HepG2 (cell line): ENCODE measurements around the gene DDR2.

Experiments used
- CHD2 ChIP-seq: IDR thresholded peaks from 2 replicates; pipeline ENCODE4 v1.6.1; 2011; ENCODE audit warnings: low read depth, low read length, improper control_type of control experiment
- CTCF ChIP-seq: sonication (generic); formaldehyde crosslinking; IDR thresholded peaks from 2 replicates; pipeline ENCODE4 v1.5.0; 2020; ENCODE audit warnings: mild to moderate bottlenecking, missing genetic modification reagents, moderate library complexity
- GABPA ChIP-seq, 2 experiments: IDR thresholded peaks; 2 replicates each; pipeline ENCODE4 v1.6.1; 2011 to 2016; ENCODE audit warnings: low read depth in 2 of 2, low read length in 1 of 2, missing biosample characterization in 1 of 2, missing genetic modification characterization in 1 of 2
- KLF9 ChIP-seq: IDR thresholded peaks from 2 replicates; pipeline ENCODE4 v1.6.1; 2016; ENCODE audit warnings: low read depth
- MYC ChIP-seq: sonication (generic); formaldehyde crosslinking; IDR thresholded peaks from 2 replicates; pipeline ENCODE4 v1.9.0; 2021; ENCODE audit warnings: missing genetic modification reagents, borderline replicate concordance
- NR3C1 ChIP-seq: sonication (generic); formaldehyde crosslinking; IDR thresholded peaks from 2 replicates; pipeline ENCODE4 v1.4.0; 2020; ENCODE audit warnings: missing genetic modification reagents
- USF2 ChIP-seq, 2 experiments: sonication (generic) in 1 of 2; formaldehyde crosslinking in 1 of 2; IDR thresholded peaks; 2 replicates each; pipeline versions ENCODE4 v1.5.1 to v1.6.1; 2011 to 2020; ENCODE audit warnings: borderline replicate concordance in 1 of 2, low read depth in 1 of 2, low read length in 1 of 2, mild to moderate bottlenecking in 1 of 2, missing genetic modification reagents in 1 of 2, moderate library complexity in 1 of 2
- TF ChIP-seq, protein P1 (sequence below), 2 experiments: fragments of 450-650 bp in 1 of 2; sonication (generic) in 1 of 2; formaldehyde crosslinking in 1 of 2; IDR thresholded peaks; 2 replicates each; pipeline versions ENCODE4 v1.6.1 to v1.8.0; 2016 to 2022; ENCODE audit warnings: antibody characterized with exemption in 1 of 2, mild to moderate bottlenecking in 1 of 2, missing genetic modification reagents in 1 of 2

GRCh38 chr1:162605225-162605927 lies 26.9 kb upstream of the DDR2 start:
- TF ChIP-seq USF2 (IDR thresholded peaks at IDR 0.05; ENCODE audit: low read depth, low read length): no peak
- no peak for TF ChIP-seq USF2 (CRISPR knock-in tag; IDR thresholded peaks at IDR 0.05; ENCODE audit: borderline replicate concordance)
- TF ChIP-seq, protein P1, sequence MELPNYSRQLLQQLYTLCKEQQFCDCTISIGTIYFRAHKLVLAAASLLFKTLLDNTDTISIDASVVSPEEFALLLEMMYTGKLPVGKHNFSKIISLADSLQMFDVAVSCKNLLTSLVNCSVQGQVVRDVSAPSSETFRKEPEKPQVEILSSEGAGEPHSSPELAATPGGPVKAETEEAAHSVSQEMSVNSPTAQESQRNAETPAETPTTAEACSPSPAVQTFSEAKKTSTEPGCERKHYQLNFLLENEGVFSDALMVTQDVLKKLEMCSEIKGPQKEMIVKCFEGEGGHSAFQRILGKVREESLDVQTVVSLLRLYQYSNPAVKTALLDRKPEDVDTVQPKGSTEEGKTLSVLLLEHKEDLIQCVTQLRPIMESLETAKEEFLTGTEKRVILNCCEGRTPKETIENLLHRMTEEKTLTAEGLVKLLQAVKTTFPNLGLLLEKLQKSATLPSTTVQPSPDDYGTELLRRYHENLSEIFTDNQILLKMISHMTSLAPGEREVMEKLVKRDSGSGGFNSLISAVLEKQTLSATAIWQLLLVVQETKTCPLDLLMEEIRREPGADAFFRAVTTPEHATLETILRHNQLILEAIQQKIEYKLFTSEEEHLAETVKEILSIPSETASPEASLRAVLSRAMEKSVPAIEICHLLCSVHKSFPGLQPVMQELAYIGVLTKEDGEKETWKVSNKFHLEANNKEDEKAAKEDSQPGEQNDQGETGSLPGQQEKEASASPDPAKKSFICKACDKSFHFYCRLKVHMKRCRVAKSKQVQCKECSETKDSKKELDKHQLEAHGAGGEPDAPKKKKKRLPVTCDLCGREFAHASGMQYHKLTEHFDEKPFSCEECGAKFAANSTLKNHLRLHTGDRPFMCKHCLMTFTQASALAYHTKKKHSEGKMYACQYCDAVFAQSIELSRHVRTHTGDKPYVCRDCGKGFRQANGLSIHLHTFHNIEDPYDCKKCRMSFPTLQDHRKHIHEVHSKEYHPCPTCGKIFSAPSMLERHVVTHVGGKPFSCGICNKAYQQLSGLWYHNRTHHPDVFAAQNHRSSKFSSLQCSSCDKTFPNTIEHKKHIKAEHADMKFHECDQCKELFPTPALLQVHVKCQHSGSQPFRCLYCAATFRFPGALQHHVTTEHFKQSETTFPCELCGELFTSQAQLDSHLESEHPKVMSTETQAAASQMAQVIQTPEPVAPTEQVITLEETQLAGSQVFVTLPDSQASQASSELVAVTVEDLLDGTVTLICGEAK (IDR thresholded peaks at IDR 0.05): no peak
- TF ChIP-seq, protein P1 (CRISPR knock-in tag; IDR thresholded peaks at IDR 0.05): no peak
- TF ChIP-seq KLF9 (CRISPR knock-in tag): no peak
- no peak for TF ChIP-seq CTCF (CRISPR knock-in tag)
- TF ChIP-seq NR3C1 (CRISPR knock-in tag): no peak
- no peak for TF ChIP-seq MYC (CRISPR knock-in tag)
- TF ChIP-seq CHD2: no peak
- TF ChIP-seq GABPA (IDR thresholded peaks at IDR 0.05; ENCODE audit: low read depth, low read length): no peak
- no peak for TF ChIP-seq GABPA (CRISPR knock-in tag; IDR thresholded peaks at IDR 0.05; ENCODE audit: low read depth)
